ENCODE measurements around the gene PTPRS.

PTPRS gene

DNA sequence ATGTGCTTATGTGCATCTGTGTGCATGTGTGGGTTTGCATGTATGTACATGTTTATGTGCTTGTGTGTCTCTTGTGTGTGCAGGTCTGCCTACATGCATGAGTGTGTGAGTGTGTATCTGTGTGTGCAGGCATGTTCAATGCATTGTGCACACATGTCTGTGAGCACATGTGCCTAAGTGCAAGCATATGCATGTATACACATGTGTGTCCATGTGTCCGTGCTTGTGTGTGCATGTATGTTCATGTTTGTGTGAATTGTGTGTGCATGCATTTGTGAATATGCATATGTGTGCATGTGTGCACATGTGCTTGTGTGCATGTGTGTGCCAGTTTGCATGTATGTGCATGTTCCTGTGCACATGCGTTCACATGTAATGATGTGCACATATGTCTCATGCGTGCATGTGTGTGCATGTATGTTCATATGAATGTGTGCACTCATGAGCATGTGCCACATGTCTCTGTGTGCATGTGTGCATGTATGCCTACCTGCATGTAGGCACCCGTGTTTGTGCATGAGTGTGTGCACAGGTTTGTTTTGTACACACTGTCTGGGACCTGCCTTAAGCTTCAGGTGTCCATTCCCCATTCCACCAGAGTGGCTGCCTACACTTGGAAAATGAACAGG is 32.1 kb upstream of the PTPRS start:
- Histone ChIP-seq H3K4me2 (ENCODE audit: low read depth, low read length) (no peak overlapping the region), H3K36me3 (replicated peaks; ENCODE audit: insufficient read depth, low read length) (no peaks in the 10 kb centered on the region), H3K27me3 (replicated peaks; ENCODE audit: insufficient read depth, low read length) (peaks cover 31% of the 10 kb centered on the region), H3K4me1 (ENCODE audit: low read length) (no peaks in the 10 kb centered on the region), H3K4me3 (ENCODE audit: low read length) (no peak overlapping the region), H3K9me2 (replicated peaks; ENCODE audit: insufficient read depth, low read length) (no peaks in the 10 kb centered on the region), H3K79me2 (ENCODE audit: low read length) (no peaks in the 10 kb centered on the region), H2AFZ (ENCODE audit: low read length) (no peak overlapping the region), H3K9ac (ENCODE audit: low read length) (no peak overlapping the region), H3K27ac (ENCODE audit: low read length) (no peak overlapping the region), H4K20me1 (ENCODE audit: insufficient read depth, low read length) (no peaks in the 10 kb centered on the region), H3K9me3 (replicated peaks; ENCODE audit: insufficient read depth, low read length) (no peaks in the 10 kb centered on the region), H3F3A (ENCODE audit: insufficient read depth, low read length) (no peaks in the 10 kb centered on the region)
- TF ChIP-seq, protein P1, sequence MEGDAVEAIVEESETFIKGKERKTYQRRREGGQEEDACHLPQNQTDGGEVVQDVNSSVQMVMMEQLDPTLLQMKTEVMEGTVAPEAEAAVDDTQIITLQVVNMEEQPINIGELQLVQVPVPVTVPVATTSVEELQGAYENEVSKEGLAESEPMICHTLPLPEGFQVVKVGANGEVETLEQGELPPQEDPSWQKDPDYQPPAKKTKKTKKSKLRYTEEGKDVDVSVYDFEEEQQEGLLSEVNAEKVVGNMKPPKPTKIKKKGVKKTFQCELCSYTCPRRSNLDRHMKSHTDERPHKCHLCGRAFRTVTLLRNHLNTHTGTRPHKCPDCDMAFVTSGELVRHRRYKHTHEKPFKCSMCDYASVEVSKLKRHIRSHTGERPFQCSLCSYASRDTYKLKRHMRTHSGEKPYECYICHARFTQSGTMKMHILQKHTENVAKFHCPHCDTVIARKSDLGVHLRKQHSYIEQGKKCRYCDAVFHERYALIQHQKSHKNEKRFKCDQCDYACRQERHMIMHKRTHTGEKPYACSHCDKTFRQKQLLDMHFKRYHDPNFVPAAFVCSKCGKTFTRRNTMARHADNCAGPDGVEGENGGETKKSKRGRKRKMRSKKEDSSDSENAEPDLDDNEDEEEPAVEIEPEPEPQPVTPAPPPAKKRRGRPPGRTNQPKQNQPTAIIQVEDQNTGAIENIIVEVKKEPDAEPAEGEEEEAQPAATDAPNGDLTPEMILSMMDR (IDR thresholded peaks at IDR 0.05; ENCODE audit: low read length) = no peak
- TF ChIP-seq EZH2 (optimal IDR thresholded peaks at IDR 0.05; ENCODE audit: low read depth, low read length) (no peak), EZH2phosphoT487 (IDR thresholded peaks at IDR 0.05; ENCODE audit: low read length) (no peak)
- no peak for DNase-seq

DNA sequence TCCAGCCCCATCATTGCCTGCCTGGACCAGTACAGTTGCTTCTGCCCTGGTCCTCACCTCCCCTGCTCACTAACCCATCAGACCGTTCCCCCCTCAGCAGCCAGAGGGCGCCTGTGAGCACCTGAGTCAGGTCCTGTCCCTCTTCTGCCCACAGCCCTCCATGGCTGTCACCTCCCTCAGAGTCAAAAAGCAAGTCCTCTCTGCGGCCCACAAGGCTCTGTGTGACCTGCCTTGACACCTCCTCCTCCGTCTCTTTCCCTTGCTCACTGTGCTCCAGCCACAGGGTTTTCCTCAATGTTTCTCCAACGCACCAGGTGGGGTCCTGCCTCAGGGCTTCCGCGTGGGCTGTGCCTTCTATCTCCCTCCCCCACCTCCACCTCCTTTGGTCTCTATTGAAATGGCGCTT is 29.4 kb upstream of the PTPRS start:
- Histone ChIP-seq H3K4me2 (ENCODE audit: low read depth, low read length) (no peak overlapping the region), H3K4me3 (ENCODE audit: low read length) (no peak overlapping the region), H3K79me2 (ENCODE audit: low read length) (no peaks in the 10 kb centered on the region), H3K27me3 (replicated peaks; ENCODE audit: insufficient read depth, low read length) (peaks cover 37% of the 10 kb centered on the region), H2AFZ (ENCODE audit: low read length) (no peak overlapping the region), H4K20me1 (ENCODE audit: insufficient read depth, low read length) (no peaks in the 10 kb centered on the region), H3F3A (ENCODE audit: insufficient read depth, low read length) (no peaks in the 10 kb centered on the region), H3K4me1 (ENCODE audit: low read length) (no peaks in the 10 kb centered on the region), H3K9me3 (replicated peaks; ENCODE audit: insufficient read depth, low read length) (no peaks in the 10 kb centered on the region), H3K9ac (ENCODE audit: low read length) (no peak overlapping the region), H3K36me3 (replicated peaks; ENCODE audit: insufficient read depth, low read length) (no peaks in the 10 kb centered on the region), H3K27ac (ENCODE audit: low read length) (no peak overlapping the region), H3K9me2 (replicated peaks; ENCODE audit: insufficient read depth, low read length) (no peaks in the 10 kb centered on the region)
- TF ChIP-seq, protein P1 (IDR thresholded peaks at IDR 0.05; ENCODE audit: low read length) = peak; percentile 73
- TF ChIP-seq EZH2 (optimal IDR thresholded peaks at IDR 0.05; ENCODE audit: low read depth, low read length) (no peak), EZH2phosphoT487 (IDR thresholded peaks at IDR 0.05; ENCODE audit: low read length) (no peak)
- DNase-seq = peak; percentile 34

DNA sequence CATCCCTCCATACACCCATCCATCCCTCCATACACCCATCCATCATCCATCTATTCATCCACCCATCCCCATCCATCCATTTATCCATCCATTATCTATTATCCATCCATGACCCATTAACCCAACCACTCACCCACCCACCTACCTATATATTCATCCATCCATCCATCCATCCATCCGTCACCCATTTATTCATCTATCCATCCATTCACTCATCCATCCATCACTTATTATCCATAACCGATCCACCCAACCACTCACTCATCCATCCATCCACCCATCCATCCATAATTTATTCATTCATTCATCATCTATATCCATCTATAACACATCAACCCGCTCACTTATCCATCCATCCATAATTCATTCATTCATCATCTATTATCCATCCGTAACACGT is 28.7 kb upstream of the PTPRS start:
- Histone ChIP-seq H3K4me3 (ENCODE audit: low read length) (no peak overlapping the region), H3K27ac (ENCODE audit: low read length) (no peak overlapping the region), H3K79me2 (ENCODE audit: low read length) (no peaks in the 10 kb centered on the region), H2AFZ (ENCODE audit: low read length) (no peak overlapping the region), H3K9me2 (replicated peaks; ENCODE audit: insufficient read depth, low read length) (no peaks in the 10 kb centered on the region), H4K20me1 (ENCODE audit: insufficient read depth, low read length) (no peaks in the 10 kb centered on the region), H3F3A (ENCODE audit: insufficient read depth, low read length) (no peaks in the 10 kb centered on the region), H3K4me2 (ENCODE audit: low read depth, low read length) (no peak overlapping the region), H3K27me3 (replicated peaks; ENCODE audit: insufficient read depth, low read length) (peaks cover 37% of the 10 kb centered on the region), H3K4me1 (ENCODE audit: low read length) (no peaks in the 10 kb centered on the region), H3K9me3 (replicated peaks; ENCODE audit: insufficient read depth, low read length) (no peaks in the 10 kb centered on the region), H3K9ac (ENCODE audit: low read length) (no peak overlapping the region), H3K36me3 (replicated peaks; ENCODE audit: insufficient read depth, low read length) (no peaks in the 10 kb centered on the region)
- no peak for DNase-seq
- TF ChIP-seq EZH2phosphoT487 (IDR thresholded peaks at IDR 0.05; ENCODE audit: low read length) (no peak), EZH2 (optimal IDR thresholded peaks at IDR 0.05; ENCODE audit: low read depth, low read length) (no peak)
- TF ChIP-seq, protein P1 (IDR thresholded peaks at IDR 0.05; ENCODE audit: low read length) = no peak

All from MM.1S (cell line).